ENCODE results near the gene WWOX.

DNA sequence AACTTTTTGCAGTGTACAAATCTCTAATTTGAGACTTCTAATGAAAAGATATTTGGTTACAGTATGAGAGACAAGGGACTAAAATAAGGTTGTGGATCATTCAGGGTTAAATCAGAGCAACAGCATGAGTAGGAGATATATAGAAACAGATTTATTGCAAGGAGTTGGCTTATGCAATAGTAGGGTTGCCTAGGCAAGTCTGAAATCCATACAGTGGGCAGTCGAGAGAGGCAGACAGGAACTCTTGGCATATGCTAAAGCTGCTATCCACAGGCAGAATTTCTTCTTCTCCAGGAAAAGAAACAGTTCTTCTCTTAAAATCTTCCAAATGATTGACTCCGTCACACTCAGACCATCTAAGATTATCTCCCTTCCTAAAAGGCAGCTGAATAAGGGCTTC, 1000.3 kb downstream of the WWOX start:
- TF ChIP-seq, protein P1, sequence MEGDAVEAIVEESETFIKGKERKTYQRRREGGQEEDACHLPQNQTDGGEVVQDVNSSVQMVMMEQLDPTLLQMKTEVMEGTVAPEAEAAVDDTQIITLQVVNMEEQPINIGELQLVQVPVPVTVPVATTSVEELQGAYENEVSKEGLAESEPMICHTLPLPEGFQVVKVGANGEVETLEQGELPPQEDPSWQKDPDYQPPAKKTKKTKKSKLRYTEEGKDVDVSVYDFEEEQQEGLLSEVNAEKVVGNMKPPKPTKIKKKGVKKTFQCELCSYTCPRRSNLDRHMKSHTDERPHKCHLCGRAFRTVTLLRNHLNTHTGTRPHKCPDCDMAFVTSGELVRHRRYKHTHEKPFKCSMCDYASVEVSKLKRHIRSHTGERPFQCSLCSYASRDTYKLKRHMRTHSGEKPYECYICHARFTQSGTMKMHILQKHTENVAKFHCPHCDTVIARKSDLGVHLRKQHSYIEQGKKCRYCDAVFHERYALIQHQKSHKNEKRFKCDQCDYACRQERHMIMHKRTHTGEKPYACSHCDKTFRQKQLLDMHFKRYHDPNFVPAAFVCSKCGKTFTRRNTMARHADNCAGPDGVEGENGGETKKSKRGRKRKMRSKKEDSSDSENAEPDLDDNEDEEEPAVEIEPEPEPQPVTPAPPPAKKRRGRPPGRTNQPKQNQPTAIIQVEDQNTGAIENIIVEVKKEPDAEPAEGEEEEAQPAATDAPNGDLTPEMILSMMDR (IDR thresholded peaks at IDR 0.05): no peak
- TF ChIP-seq EP300 (IDR thresholded peaks at IDR 0.05) (no peak), POLR2A (IDR thresholded peaks at IDR 0.05) (no peak)

Measured in gastroesophageal sphincter (tissue), 3 donors.